ENCODE results near the gene MTARC1. TPM values are rescaled to one million over a fixed set of nuclear protein-coding genes. Genes with fewer than 3 reads are reported as not detected.

MTARC1 gene
- total RNA-seq, 1 donor from 2014 or later, result 5.8 TPM

GRCh38 chr1:220818421-220819173 lies 31.9 kb downstream of the MTARC1 start:
- no peak for DNase-seq (ENCODE audit: low read depth)
- Histone ChIP-seq H3K27me3 (ENCODE audit: control insufficient read depth, insufficient read depth, low read length) (no peaks in the 10 kb centered on the region), H3K4me3 (ENCODE audit: low read depth, low read length) (no peak overlapping the region), H3K36me3 (ENCODE audit: control insufficient read depth, insufficient read depth, low read length) (no peaks in the 10 kb centered on the region)
- peak; percentile 23 for FAIRE-seq
- TF ChIP-seq CTCF (IDR thresholded peaks at IDR 0.05; ENCODE audit: insufficient read depth, low read length, severe bottlenecking), result no peak

- FAIRE-seq (no peak), DNase-seq (ENCODE audit: low read depth) (no peak)
- Histone ChIP-seq H3K36me3 (ENCODE audit: control insufficient read depth, insufficient read depth, low read length) (no peaks in the 10 kb centered on the region), H3K27me3 (ENCODE audit: control insufficient read depth, insufficient read depth, low read length) (no peaks in the 10 kb centered on the region), H3K4me3 (ENCODE audit: low read depth, low read length) (no peak overlapping the region)
- TF ChIP-seq CTCF (IDR thresholded peaks at IDR 0.05; ENCODE audit: insufficient read depth, low read length, severe bottlenecking), result no peak
Observed at GRCh38 chr1:220819467-220820026, 32.8 kb downstream of the MTARC1 start.

- Histone ChIP-seq H3K27me3 (ENCODE audit: control insufficient read depth, insufficient read depth, low read length) (no peaks in the 10 kb centered on the region), H3K4me3 (ENCODE audit: low read depth, low read length) (no peak overlapping the region), H3K36me3 (ENCODE audit: control insufficient read depth, insufficient read depth, low read length) (no peaks in the 10 kb centered on the region)
- FAIRE-seq, result peak; percentile 77
- TF ChIP-seq CTCF (IDR thresholded peaks at IDR 0.05; ENCODE audit: insufficient read depth, low read length, severe bottlenecking), result no peak
- no peak for DNase-seq (ENCODE audit: low read depth)
Observed at GRCh38 chr1:220824031-220824989, 37.6 kb downstream of the MTARC1 start.

GRCh38 chr1:220825819-220826551 lies 39.3 kb downstream of the MTARC1 start:
- Histone ChIP-seq H3K27me3 (ENCODE audit: control insufficient read depth, insufficient read depth, low read length) (no peaks in the 10 kb centered on the region), H3K4me3 (ENCODE audit: low read depth, low read length) (no peak overlapping the region), H3K36me3 (ENCODE audit: control insufficient read depth, insufficient read depth, low read length) (no peaks in the 10 kb centered on the region)
- FAIRE-seq (no peak), DNase-seq (ENCODE audit: low read depth) (no peak)
- no peak for TF ChIP-seq CTCF (IDR thresholded peaks at IDR 0.05; ENCODE audit: insufficient read depth, low read length, severe bottlenecking)

- no peak for DNase-seq (ENCODE audit: low read depth)
Observed at GRCh38 chr1:220826729-220827128, 40.0 kb downstream of the MTARC1 start.

More at GRCh38 chr1:220826729-220827128, 40.0 kb downstream of the MTARC1 start:
- no peaks in the 10 kb centered on the region for H3K36me3 ChIP-seq (ENCODE audit: control insufficient read depth, insufficient read depth, low read length)
- H3K4me3 ChIP-seq (ENCODE audit: low read depth, low read length), result no peak overlapping the region
- no peak for TF ChIP-seq CTCF (IDR thresholded peaks at IDR 0.05; ENCODE audit: insufficient read depth, low read length, severe bottlenecking)
- no peak for FAIRE-seq
- H3K27me3 ChIP-seq (ENCODE audit: control insufficient read depth, insufficient read depth, low read length), result no peaks in the 10 kb centered on the region
